ENCODE measurements around the gene RFX2.
"Not testable (repeated sequence)": the region's sequence is repeated elsewhere in the genome, so short reads cannot be mapped to it uniquely, and the experiment has no call there.

RFX2 gene

GRCh38 chr19:6038634-6039405, 71.5 kb downstream of the RFX2 start:
- DNase-seq (ENCODE audit: low spot score) = no peak

GRCh38 chr19:6035026-6035425, 75.3 kb downstream of the RFX2 start:
- no peak for DNase-seq (ENCODE audit: low spot score)

- DNase-seq (ENCODE audit: low spot score) = no peak
These were observed 75.8 kb downstream of the RFX2 start for GRCh38 chr19:6034512-6034911.

- DNase-seq (ENCODE audit: low spot score) = no peak
These were observed 76.5 kb downstream of the RFX2 start for GRCh38 chr19:6033744-6034264.

DNA sequence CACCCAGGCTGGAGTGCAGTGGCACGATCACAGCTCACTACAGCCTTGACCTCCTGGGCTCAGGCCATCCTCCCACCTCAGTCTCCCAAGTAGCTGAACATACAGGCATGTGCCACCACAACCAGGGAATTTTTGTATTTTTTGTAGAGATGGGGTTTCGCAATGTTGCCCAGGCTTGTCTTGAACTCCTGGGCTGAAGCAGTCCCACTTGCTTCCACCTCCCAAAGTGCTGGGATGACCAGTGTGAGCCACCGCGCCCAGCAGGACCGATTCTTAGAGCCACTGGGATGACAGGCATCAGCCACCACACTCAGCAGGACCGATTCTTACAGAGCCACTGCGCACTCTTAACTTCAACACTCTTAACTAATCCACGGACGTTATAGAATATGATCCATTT, 77.5 kb downstream of the RFX2 start:
- no peak for DNase-seq (ENCODE audit: low spot score)

DNA sequence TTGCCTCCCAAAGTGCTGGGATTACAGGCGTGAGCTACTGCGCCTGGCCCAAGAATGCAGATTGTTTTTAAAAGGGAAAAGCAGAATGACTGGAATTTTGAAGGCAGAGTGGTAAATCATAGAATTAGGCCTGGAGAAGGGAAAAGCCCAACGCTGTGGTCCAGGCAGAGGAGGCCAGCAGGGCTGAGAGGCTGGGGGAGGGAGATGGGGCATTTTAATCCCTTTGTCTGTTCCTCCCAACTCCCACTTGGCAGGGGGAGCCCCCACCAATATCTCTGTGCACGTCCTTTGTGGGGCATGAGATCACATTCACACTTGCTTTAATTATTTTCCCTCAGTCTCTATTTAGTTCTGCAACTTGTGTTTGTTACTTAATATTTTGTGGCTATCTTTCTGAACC, 77.9 kb downstream of the RFX2 start:
- no peak for DNase-seq (ENCODE audit: low spot score)

- no peak for DNase-seq (ENCODE audit: low spot score)
These were observed 80.1 kb downstream of the RFX2 start for GRCh38 chr19:6030214-6030507.

DNA sequence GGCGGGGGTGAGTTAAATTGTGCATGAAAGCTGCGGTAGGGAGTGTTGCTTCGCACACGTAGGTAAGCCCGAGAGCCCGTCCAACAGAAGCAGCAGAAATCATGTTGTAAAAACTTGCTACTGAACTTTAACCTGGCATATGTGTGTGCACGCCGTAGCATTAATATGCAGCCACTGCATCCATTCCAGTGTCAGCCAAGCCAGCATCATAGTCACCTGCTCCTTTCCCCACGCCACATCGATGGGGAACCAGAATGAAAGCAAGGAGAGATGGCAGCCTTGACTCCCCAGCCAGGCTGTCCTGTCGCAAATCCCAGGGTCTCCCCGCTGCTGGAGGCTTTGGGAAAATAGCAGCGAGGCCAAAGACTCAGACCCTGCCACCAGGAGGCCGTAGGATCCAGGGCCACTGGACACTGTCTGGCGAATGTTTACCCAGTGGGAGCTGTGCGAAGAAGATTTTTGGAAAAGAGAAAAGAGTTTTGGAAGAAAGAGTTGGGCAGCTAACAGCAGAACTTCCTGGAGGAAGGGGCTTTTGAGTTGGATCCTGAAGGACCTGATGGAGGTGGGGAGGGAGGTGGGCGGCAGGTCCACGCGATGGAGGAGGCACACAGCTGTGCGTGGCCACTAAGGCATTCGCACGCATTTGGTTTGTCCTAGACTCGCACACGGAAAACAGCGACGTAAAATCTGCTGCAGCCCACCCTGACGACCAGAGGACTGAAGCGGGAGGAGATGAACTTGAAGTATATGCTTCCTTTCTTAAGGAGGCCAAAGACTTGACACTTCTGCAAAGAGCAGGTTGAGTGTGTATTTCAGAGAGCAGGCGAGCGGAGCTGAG, 83.7 kb downstream of the RFX2 start:
- DNase-seq (ENCODE audit: low spot score) = no peak

DNA sequence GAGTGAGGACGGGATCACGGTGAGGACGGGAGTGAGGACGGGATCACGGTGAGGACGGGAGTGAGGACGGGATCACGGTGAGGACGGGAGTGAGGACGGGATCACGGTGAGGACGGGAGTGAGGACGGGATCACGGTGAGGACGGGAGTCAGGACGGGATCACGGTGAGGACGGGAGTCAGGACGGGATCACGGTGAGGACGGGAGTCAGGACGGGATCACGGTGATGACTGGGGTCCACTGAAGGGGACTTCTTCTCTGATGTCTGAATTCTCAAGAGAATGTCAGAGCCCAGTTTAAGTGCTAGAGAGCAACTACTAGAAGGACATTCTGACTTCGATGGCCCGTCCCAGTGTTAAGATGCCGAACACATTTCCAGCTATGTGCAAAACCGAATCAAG, 85.5 kb downstream of the RFX2 start:
- not testable (repeated sequence) for DNase-seq (ENCODE audit: low spot score)

DNA sequence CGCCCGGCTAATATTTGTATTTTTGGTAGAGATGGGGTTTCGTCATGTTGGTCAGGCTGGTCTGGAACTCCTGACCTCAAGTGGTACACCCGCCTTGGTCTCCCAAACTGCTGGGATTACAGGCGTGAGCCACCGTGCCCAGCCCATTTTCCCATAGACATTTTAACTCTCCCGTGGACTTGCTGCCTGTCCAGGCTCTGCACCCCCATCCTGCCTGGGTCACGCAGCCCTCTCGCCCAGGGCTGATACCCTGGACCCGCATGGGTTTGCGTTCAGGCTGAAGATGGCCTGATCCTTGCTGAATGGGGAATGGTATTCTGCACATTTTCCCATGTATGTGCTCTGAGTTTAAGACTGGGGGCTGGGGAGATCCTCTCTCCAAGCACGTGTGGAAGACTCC, 86.4 kb downstream of the RFX2 start:
- DNase-seq (ENCODE audit: low spot score) = no peak

DNA sequence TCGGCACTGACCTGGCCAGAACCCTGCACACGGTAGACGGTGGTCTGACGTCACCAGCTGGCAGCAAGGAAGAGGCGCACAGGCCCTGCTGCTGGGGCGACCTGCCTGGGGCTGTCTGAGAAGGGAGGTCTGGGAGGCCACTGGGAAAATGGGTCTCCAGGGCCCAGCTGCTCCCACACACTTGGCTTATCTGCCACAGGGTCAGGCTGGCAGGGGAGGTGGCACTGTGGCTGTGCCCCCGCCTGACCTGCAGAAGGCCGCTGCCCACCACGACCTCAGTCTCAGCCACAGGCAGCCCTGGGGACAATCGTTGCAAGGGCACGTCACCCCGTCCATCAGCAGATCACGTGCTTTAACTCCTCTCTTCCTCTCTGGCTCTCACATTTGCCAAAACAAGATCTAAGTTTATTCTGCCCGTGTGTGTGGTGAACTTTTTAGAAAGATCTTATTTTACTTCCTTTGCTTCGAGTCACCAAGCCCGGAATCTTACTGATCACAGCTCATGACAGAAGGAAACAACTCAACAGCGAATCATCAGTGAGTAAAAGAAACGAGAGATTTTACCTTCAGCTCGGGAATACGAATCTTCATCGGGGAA, 87.1 kb downstream of the RFX2 start:
- no peak for DNase-seq (ENCODE audit: low spot score)

GRCh38 chr19:6022570-6023064, 87.7 kb downstream of the RFX2 start:
- DNase-seq (ENCODE audit: low spot score) = no peak

DNA sequence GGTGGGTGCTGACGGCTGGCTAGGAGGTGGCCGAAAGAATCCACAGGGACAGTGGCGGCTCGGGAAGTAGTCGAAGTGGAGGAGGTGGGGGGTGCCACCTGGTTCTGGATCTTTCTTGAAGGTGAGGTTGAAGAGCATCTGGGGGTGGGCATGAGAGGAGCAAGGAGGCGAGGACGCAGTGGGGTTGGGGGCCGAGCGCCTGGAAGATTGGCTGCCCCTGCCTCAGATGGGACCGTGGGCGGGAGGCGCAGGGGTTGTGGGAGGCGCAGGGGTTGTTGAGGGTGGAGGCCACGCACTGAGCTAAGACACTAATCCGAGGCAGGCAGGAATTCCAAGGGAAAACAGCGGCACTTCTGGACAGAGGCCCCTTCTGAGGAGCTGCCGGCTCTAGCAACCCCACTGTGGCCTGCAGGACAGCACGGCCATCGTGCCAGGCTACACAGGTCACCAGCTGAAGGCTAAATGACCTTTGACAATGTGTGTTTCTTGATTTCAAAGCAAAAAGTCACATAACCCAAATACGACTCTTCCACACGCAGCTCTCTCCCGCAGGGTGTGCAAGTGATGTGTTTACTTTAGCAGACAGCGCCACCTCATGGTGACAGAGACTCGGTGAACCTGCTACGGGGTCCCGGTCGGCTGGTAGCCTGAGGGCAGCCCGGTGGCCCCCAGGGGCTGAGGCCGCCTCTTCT, 88.3 kb downstream of the RFX2 start:
- DNase-seq (ENCODE audit: low spot score) = peak; percentile 76

DNA sequence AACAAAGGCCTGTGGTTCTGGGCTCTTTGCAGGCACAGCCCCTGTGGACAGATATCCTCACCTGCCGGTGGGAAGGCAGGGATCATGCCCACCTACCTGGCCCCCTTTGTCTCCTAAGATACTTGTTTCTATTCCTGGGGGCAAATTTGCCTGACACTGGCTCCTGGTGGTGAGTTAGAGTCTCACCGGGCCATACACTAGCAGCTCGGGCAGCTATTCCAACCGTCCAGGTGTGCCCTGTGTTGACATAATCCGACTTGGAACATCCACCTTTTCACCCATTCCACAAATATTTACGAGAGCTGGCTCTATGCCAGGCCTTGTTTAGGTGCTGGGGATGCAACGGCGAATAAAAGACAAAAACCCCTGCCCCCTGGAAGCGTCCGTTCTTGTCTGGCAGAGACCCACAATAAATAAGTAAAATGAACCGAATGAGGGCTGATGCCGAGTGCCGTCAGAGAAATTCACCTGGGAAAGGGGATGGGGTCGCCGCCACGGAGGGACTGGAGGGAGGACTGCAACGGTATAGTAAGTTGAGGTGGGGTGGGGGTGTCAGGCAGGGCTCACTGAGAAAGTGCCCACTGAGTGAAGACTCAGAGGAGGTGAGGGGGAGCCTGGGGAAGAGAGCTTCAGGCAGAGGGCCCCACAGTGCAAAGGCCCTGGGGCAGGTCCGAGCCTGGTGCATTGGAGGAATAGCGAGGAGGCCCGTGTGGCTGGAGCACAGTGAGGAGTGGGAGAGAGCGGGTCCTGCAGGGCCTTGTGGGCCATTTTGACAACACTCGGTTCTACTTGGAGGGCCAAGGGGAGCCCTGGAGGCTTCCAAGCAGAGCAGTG, 89.1 kb downstream of the RFX2 start:
- DNase-seq (ENCODE audit: low spot score) = no peak

DNA sequence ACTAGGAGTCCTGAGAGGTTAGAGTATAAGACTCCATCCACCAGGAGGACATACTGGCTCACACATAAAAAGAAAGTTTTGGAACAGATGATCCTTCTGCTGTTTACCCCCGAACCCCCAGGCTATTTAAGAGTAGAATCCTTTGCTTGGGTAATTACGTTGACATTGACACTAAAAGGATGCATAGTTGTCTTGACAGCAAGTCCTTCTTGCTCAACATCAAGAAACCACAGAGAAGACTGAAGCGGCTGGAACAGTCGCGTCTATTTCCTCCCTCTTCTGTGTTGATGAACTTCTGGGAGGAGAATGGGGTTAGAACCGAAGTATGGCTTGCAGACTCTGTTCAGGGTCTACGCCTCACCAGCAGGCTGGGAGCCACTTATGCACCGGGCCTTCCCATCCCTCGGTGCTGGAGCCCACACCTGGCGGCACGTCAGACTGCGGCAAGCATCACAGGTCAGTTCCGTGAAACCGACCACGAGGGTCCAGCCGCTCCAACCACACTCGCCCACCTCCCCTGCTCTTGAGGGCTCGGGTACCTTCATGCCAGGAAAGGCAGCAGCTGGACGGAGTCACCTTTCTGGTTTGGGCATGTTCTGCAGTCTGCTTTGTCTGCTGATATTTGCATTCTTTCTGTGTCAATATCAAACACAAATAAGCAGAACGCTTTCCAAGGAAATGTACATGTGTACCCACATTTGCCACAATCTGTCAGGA, 90.0 kb downstream of the RFX2 start:
- no peak for DNase-seq (ENCODE audit: low spot score)

DNA sequence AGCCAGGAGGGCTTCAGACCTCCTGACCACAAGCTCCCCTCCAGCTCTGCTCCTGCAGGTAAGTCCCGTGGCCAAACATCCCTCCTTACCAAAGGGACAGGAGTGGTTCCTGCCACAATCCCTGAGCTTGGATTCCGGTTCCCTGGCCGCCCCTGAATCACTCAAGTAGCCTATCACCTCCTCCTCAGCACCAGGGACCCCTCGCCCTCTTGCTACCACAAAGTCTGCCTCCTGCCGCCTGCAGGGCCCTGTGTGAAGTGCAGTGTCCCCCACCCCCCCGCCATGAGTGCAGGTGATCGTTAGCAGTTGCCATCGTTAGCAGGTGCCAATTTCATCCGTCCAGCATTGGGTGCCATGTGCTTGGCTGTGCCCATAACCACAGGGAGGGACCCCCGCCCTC, 91.5 kb downstream of the RFX2 start:
- no peak for DNase-seq (ENCODE audit: low spot score)

DNA sequence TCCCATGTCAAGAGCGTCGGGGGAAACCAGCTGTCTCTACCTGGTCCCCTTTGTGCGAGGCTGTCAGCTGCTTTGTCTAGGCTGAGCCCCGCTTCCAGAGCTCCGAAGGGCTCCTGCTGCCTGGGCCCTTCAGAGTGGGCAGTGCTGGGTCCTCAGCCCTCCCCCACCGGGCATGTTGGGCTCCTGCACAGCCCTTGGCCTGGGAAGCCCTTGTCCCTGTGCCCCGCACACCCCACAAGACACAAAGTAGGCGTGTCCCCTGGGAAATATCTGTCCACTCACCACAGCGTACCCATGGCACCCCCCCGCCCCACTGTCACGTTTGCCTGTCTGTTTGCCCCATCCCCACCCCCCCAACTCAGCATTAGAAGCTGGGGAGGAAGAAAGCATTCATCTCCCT, 92.7 kb downstream of the RFX2 start:
- DNase-seq (ENCODE audit: low spot score) = no peak

GRCh38 chr19:6015841-6016545, 94.3 kb downstream of the RFX2 start:
- no peak for DNase-seq (ENCODE audit: low spot score)

GRCh38 chr19:6014551-6015135, 95.7 kb downstream of the RFX2 start:
- DNase-seq (ENCODE audit: low spot score) = no peak

Data from hematopoietic multipotent progenitor cell treated with erythropoietin and hydrocortisone succinate and interleukin-3 and kit ligand, for 15 days (in vitro differentiated cells).